Mesenchymal stem cell (in vitro differentiated cells and primary cell): ENCODE measurements around the gene SIM2.
"Not testable (repeated sequence)": the region's sequence is repeated elsewhere in the genome, so short reads cannot be mapped to it uniquely, and the experiment has no call there.

Experiments used
- DNase-seq: peaks from one replicate; pipeline ENCODE4 v3.0.0-alpha.2; 2013
- H2AFZ ChIP-seq: one replicate; pipeline ENCODE4 v1.6.1; 2013; ENCODE audit warnings: low read depth, mild to moderate bottlenecking, control low read depth, inconsistent platforms, low read length, moderate library complexity
- H2AK5ac ChIP-seq: 2 replicates; pipeline ENCODE4 v1.6.1; 2013; ENCODE audit warnings: low read length, moderate library complexity, mild to moderate bottlenecking, inconsistent platforms; ENCODE audit not compliant: severe bottlenecking
- H2BK120ac ChIP-seq: one replicate; pipeline ENCODE4 v1.6.1; 2013; ENCODE audit warnings: low read depth, mild to moderate bottlenecking, inconsistent platforms, low read length, moderate library complexity
- H2BK12ac ChIP-seq, 2 experiments: one replicate each; pipeline ENCODE4 v1.6.1; 2013; ENCODE audit warnings: inconsistent platforms in 2 of 2, low read length in 2 of 2, mild to moderate bottlenecking in 2 of 2, moderate library complexity in 2 of 2, control low read depth in 1 of 2
- H2BK15ac ChIP-seq: one replicate; pipeline ENCODE4 v1.6.1; 2013; ENCODE audit warnings: mild to moderate bottlenecking, low read depth, inconsistent platforms; ENCODE audit not compliant: poor library complexity, severe bottlenecking
- H2BK5ac ChIP-seq: 2 replicates; pipeline ENCODE4 v1.6.1; 2013; ENCODE audit warnings: low read depth, mild to moderate bottlenecking, low read length, control low read depth, inconsistent platforms; ENCODE audit not compliant: poor library complexity, severe bottlenecking
- H3K14ac ChIP-seq, 2 experiments: one replicate each; pipeline ENCODE4 v1.6.1; 2013; ENCODE audit warnings: inconsistent platforms in 2 of 2, low read length in 2 of 2, control low read depth in 1 of 2, mild to moderate bottlenecking in 1 of 2, moderate library complexity in 1 of 2
- H3K18ac ChIP-seq, 2 experiments: one replicate each; pipeline ENCODE4 v1.6.1; 2013; ENCODE audit warnings: inconsistent platforms in 2 of 2, low read length in 2 of 2, control low read depth in 1 of 2, low read depth in 1 of 2, mild to moderate bottlenecking in 1 of 2
- H3K23ac ChIP-seq, 2 experiments: one replicate each; pipeline ENCODE4 v1.6.1; 2013; ENCODE audit warnings: inconsistent platforms in 2 of 2, low read length in 2 of 2, mild to moderate bottlenecking in 2 of 2, moderate library complexity in 2 of 2, control low read depth in 1 of 2
- H3K27ac ChIP-seq: 2 replicates; pipeline ENCODE4 v1.5.1; 2013; ENCODE audit warnings: mild to moderate bottlenecking, moderate library complexity, low read length, control low read depth, inconsistent platforms; ENCODE audit not compliant: poor library complexity, severe bottlenecking
- H3K27me3 ChIP-seq, 2 experiments: 2 replicates each; pipeline versions ENCODE4 v1.6.1 to v1.7.0; 2013; ENCODE audit warnings: low read length in 2 of 2, mild to moderate bottlenecking in 2 of 2, moderate library complexity in 2 of 2, control low read depth in 1 of 2, inconsistent platforms in 1 of 2; ENCODE audit not compliant: control insufficient read depth in 1 of 2, insufficient read depth in 1 of 2
- H3K36me3 ChIP-seq, 2 experiments: 2 replicates each; pipeline versions ENCODE4 v1.6.1 to v1.7.0; 2013; ENCODE audit warnings: low read length in 2 of 2, control low read depth in 1 of 2, inconsistent platforms in 1 of 2, low read depth in 1 of 2, mild to moderate bottlenecking in 1 of 2; ENCODE audit not compliant: insufficient read depth in 2 of 2, control insufficient read depth in 1 of 2
- H3K4ac ChIP-seq, 2 experiments: one replicate each; pipeline ENCODE4 v1.6.1; 2013; ENCODE audit warnings: inconsistent platforms in 2 of 2, low read length in 2 of 2, mild to moderate bottlenecking in 2 of 2, moderate library complexity in 2 of 2, control low read depth in 1 of 2, low read depth in 1 of 2
- H3K4me1 ChIP-seq: 2 replicates; pipeline ENCODE4 v1.6.1; 2013; ENCODE audit warnings: low read depth, low read length, control low read depth; ENCODE audit not compliant: control insufficient read depth, insufficient read depth
- H3K4me2 ChIP-seq: 2 replicates; pipeline ENCODE4 v1.6.1; 2013; ENCODE audit warnings: low read length, mild to moderate bottlenecking, inconsistent platforms; ENCODE audit not compliant: poor library complexity, severe bottlenecking
- H3K4me3 ChIP-seq, 2 experiments: 2 replicates each; pipeline versions ENCODE4 v1.5.1 to v1.7.0; 2013; ENCODE audit warnings: low read length in 2 of 2, mild to moderate bottlenecking in 2 of 2, control low read depth in 1 of 2, low read depth in 1 of 2; ENCODE audit not compliant: insufficient read depth in 1 of 2
- H3K79me1 ChIP-seq: replicated peaks from 2 replicates; pipeline ENCODE4 v1.6.1; 2013; ENCODE audit warnings: mild to moderate bottlenecking, control low read depth, low read length, inconsistent platforms; ENCODE audit not compliant: poor library complexity, severe bottlenecking
- H3K9ac ChIP-seq: 2 replicates; pipeline ENCODE4 v1.7.0; 2013; ENCODE audit warnings: mild to moderate bottlenecking, low read length, moderate library complexity
- H3K9me3 ChIP-seq: 2 replicates; pipeline ENCODE4 v1.7.0; 2013; ENCODE audit warnings: mild to moderate bottlenecking, low read length; ENCODE audit not compliant: control insufficient read depth
- H4K8ac ChIP-seq: one replicate; pipeline ENCODE4 v1.6.1; 2013; ENCODE audit warnings: inconsistent platforms, mild to moderate bottlenecking, low read length, moderate library complexity
- H4K91ac ChIP-seq: one replicate; pipeline ENCODE4 v1.6.1; 2013; ENCODE audit warnings: mild to moderate bottlenecking, low read length, inconsistent platforms
- WGBS: methylation state at CpG from one replicate; pipeline ENCODE4 v1.1.7; 2013; ENCODE audit warnings: mixed read lengths; 5-methylcytosine and 5-hydroxymethylcytosine counted together

SIM2 gene

GRCh38 chr21:36671836-36672235 is 27.1 kb upstream of the SIM2 start:
- no peaks in the 10 kb centered on the region for H3K4me1 ChIP-seq
- H3K36me3 ChIP-seq, result no peaks in the 10 kb centered on the region
- H4K8ac ChIP-seq, result no peak overlapping the region
- no peak overlapping the region for H2BK120ac ChIP-seq
- H3K4me2 ChIP-seq, result no peak overlapping the region
- no peak overlapping the region for H2AK5ac ChIP-seq
- no peak overlapping the region for H3K27ac ChIP-seq
- H2BK5ac ChIP-seq, result no peak overlapping the region
- no peaks in the 10 kb centered on the region for H3K9me3 ChIP-seq
- H2BK12ac ChIP-seq, result no peak overlapping the region
- DNase-seq, result no peak
- H3K23ac ChIP-seq, result no peak overlapping the region
- peaks cover 50 to 67% of the 10 kb centered on the region in 2 experiments for H3K27me3 ChIP-seq
- no peak overlapping the region for H2BK15ac ChIP-seq
- H3K79me1 ChIP-seq, result no peaks in the 10 kb centered on the region
- no peak overlapping the region for H3K9ac ChIP-seq
- no peak overlapping the region for H3K4me3 ChIP-seq
- H3K4ac ChIP-seq, result no peak overlapping the region
- H4K91ac ChIP-seq, result no peak overlapping the region
- H2AFZ ChIP-seq, result no peak overlapping the region
- H3K14ac ChIP-seq, result no peak overlapping the region
- WGBS, result no CpG with 5 or more reads among the region's 2 CpGs
- no peak overlapping the region for H3K18ac ChIP-seq

GRCh38 chr21:36672296-36672695 is 26.6 kb upstream of the SIM2 start:
- 42% methylated on average over 2 of the region's 2 CpGs for WGBS
- H4K8ac ChIP-seq, H2BK120ac ChIP-seq, H3K4me2 ChIP-seq, H3K18ac ChIP-seq, H3K79me1 ChIP-seq, H3K9ac ChIP-seq, H3K4me3 ChIP-seq, H4K91ac ChIP-seq, H2BK15ac ChIP-seq, H3K36me3 ChIP-seq, H2AK5ac ChIP-seq, H3K4ac ChIP-seq, H3K27ac ChIP-seq, DNase-seq, H2AFZ ChIP-seq, H2BK12ac ChIP-seq, H3K9me3 ChIP-seq, H2BK5ac ChIP-seq, H3K23ac ChIP-seq, H3K4me1 ChIP-seq, H3K14ac ChIP-seq: not testable (repeated sequence)
- H3K27me3 ChIP-seq, result peaks cover 45 to 66% of the 10 kb centered on the region in 2 experiments

GRCh38 chr21:36672737-36673136 is 26.2 kb upstream of the SIM2 start:
- no peak overlapping the region for H3K9ac ChIP-seq
- H3K36me3 ChIP-seq, result no peaks in the 10 kb centered on the region
- H3K23ac ChIP-seq, result no peak overlapping the region
- H2BK5ac ChIP-seq, result no peak overlapping the region
- H3K14ac ChIP-seq, result no peak overlapping the region
- H2BK15ac ChIP-seq, result no peak overlapping the region
- H3K27me3 ChIP-seq, result peaks cover 41 to 66% of the 10 kb centered on the region in 2 experiments
- H2AK5ac ChIP-seq, result no peak overlapping the region
- H3K18ac ChIP-seq, result no peak overlapping the region
- WGBS, result 59% methylated on average over 3 of the region's 5 CpGs
- H3K4me2 ChIP-seq, result no peak overlapping the region
- H2AFZ ChIP-seq, result no peak overlapping the region
- H2BK120ac ChIP-seq, result no peak overlapping the region
- no peak overlapping the region for H4K8ac ChIP-seq
- no peaks in the 10 kb centered on the region for H3K4me1 ChIP-seq
- no peak overlapping the region for H3K27ac ChIP-seq
- no peak overlapping the region for H2BK12ac ChIP-seq
- H4K91ac ChIP-seq, result no peak overlapping the region
- H3K4me3 ChIP-seq, result no peak overlapping the region
- H3K9me3 ChIP-seq, result no peaks in the 10 kb centered on the region
- no peak overlapping the region for H3K4ac ChIP-seq
- no peak for DNase-seq
- no peaks in the 10 kb centered on the region for H3K79me1 ChIP-seq

- Histone ChIP-seq H2BK5ac (no peak overlapping the region), H3K14ac (no peak overlapping the region), H3K4me2 (no peak overlapping the region), H3K9ac (no peak overlapping the region), H2AK5ac (no peak overlapping the region), H4K91ac (no peak overlapping the region), H3K18ac (no peak overlapping the region), H3K27ac (no peak overlapping the region), H3K79me1 (no peaks in the 10 kb centered on the region), H3K9me3 (peaks cover 14% of the 10 kb centered on the region), H3K4me1 (no peaks in the 10 kb centered on the region), H2AFZ (no peak overlapping the region), H4K8ac (no peak overlapping the region), H3K36me3 (no peaks in the 10 kb centered on the region), H2BK120ac (no peak overlapping the region), H3K23ac (no peak overlapping the region), H3K4ac (no peak overlapping the region), H3K4me3 (no peak overlapping the region), H2BK12ac (no peak overlapping the region), H3K27me3 (peaks cover 26 to 55% of the 10 kb centered on the region in 2 experiments), H2BK15ac (no peak overlapping the region)
- 20% methylated on average over 3 of the region's 6 CpGs for WGBS
- no peak for DNase-seq
Measured at GRCh38 chr21:36676039-36676950, 22.6 kb upstream of the SIM2 start.
